BLaER1 (cell line): Measurements from ENCODE around the gene GPBAR1.

Experiments used
- H3K27ac ChIP-seq: shearing (Covaris generic); formaldehyde crosslinking; 2 replicates; pipeline ENCODE4 v1.8.1; 2022
- H3K27me3 ChIP-seq: shearing (Covaris generic); formaldehyde crosslinking; 2 replicates; pipeline ENCODE4 v1.8.1; 2022
- H3K36me3 ChIP-seq: shearing (Covaris generic); formaldehyde crosslinking; 2 replicates; pipeline ENCODE4 v1.8.1; 2022
- H3K4me1 ChIP-seq: shearing (Covaris generic); formaldehyde crosslinking; 2 replicates; pipeline ENCODE4 v1.8.1; 2022
- H3K4me2 ChIP-seq: shearing (Covaris generic); formaldehyde crosslinking; 2 replicates; pipeline ENCODE4 v1.8.1; 2022
- H3K4me3 ChIP-seq: shearing (Covaris generic); formaldehyde crosslinking; 2 replicates; pipeline ENCODE4 v1.8.1; 2022
- H3K9ac ChIP-seq: shearing (Covaris generic); formaldehyde crosslinking; 2 replicates; pipeline ENCODE4 v1.8.1; 2022
- H3K9me3 ChIP-seq: shearing (Covaris generic); formaldehyde crosslinking; 2 replicates; pipeline ENCODE4 v1.8.1; 2022
- H4K20me1 ChIP-seq: shearing (Covaris generic); formaldehyde crosslinking; 2 replicates; pipeline ENCODE4 v1.8.1; 2022
- Cebpa-rat ChIP-seq: shearing (Covaris generic); IDR thresholded peaks from 2 replicates; pipeline ENCODE4 v1.8.1; 2022

Gene GPBAR1

GRCh38 chr2:218236829-218237228 is 24.0 kb upstream of the GPBAR1 start:
- Histone ChIP-seq H3K9me3 (no peaks in the 10 kb centered on the region), H3K4me2 (no peak overlapping the region), H4K20me1 (peaks cover 31% of the 10 kb centered on the region; the same call in 1 of the 2 replicates), H3K4me1 (no peaks in the 10 kb centered on the region), H3K27me3 (no peaks in the 10 kb centered on the region), H3K36me3 (peaks cover 100% of the 10 kb centered on the region), H3K9ac (no peak overlapping the region), H3K27ac (no peak overlapping the region), H3K4me3 (no peak overlapping the region)
- TF ChIP-seq Cebpa-rat = no peak

DNA sequence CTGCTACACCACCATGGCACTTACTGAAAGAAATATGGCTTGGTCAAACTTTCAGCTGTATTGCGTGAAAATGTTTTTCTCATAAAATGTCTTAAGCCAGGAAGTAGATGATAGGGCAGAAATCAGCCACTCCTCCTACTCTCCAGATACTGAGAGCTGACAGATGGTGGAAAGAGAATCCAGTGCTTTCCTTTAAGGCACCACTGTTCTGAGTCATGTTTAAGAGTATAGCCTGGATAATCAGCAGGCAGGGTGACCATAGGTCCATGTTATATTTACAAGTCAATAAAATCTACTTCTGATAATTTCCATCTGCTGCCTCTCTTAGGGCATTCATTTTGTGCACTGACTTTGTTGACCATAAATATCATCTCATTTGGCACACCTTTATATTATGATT is 21.9 kb upstream of the GPBAR1 start:
- Histone ChIP-seq H3K27ac (no peak overlapping the region), H3K4me1 (no peaks in the 10 kb centered on the region), H3K4me2 (no peak overlapping the region), H3K9ac (no peak overlapping the region), H3K9me3 (no peaks in the 10 kb centered on the region), H3K27me3 (no peaks in the 10 kb centered on the region), H3K36me3 (peaks cover 100% of the 10 kb centered on the region), H4K20me1 (peaks cover 27% of the 10 kb centered on the region), H3K4me3 (no peak overlapping the region)
- no peak for TF ChIP-seq Cebpa-rat

DNA sequence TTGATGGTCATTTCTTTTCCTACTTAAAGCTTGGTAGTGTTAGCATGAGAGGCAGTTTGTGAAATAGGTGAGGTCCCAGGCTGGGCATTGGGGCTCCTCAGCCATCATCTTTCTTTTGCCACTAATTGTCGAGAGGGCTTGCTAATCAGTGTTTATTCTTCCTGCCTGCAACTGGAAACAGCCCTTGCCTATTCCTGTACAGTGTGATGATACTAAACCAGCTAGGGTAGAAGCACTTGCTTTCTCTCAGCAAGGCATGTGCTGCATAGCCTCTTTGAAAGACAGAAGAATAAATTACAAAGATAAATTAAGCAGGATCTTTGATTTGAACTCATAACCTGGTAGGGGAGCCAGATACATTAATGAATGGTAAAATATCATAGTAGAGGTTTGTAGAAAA is 16.6 kb upstream of the GPBAR1 start:
- no peaks in the 10 kb centered on the region for H3K27me3 ChIP-seq
- peaks cover 25% of the 10 kb centered on the region for H4K20me1 ChIP-seq
- no peak for TF ChIP-seq Cebpa-rat
- H3K4me3 ChIP-seq = no peak overlapping the region
- H3K4me1 ChIP-seq = no peaks in the 10 kb centered on the region
- no peak overlapping the region for H3K27ac ChIP-seq
- no peaks in the 10 kb centered on the region for H3K9me3 ChIP-seq
- H3K36me3 ChIP-seq = peaks cover 100% of the 10 kb centered on the region
- no peak overlapping the region for H3K4me2 ChIP-seq
- H3K9ac ChIP-seq = no peak overlapping the region

DNA sequence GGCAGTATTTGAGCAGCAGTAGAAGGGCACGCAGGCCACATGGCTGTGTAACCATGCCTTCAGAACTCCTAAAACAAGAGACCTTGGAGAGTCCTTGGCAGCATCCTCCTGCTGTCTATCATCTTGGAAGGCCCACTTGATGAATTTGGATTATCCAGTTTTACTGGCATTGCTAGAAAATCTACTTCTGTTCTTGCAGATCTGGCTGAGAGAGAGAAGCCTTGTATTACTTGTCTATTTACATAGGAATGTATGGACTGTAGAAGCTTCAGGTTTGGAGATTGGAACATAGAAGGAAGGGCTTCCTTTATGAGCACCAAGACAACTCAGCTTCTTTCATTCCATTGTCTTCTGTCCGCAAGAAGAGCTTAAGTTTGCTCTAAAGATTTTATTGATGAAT is 16.1 kb upstream of the GPBAR1 start:
- TF ChIP-seq Cebpa-rat = no peak
- H3K27me3 ChIP-seq = no peaks in the 10 kb centered on the region
- H3K4me1 ChIP-seq = no peaks in the 10 kb centered on the region
- H3K9me3 ChIP-seq = no peaks in the 10 kb centered on the region
- peaks cover 25% of the 10 kb centered on the region for H4K20me1 ChIP-seq
- H3K36me3 ChIP-seq = peaks cover 100% of the 10 kb centered on the region
- H3K9ac ChIP-seq = no peak overlapping the region
- H3K4me3 ChIP-seq = no peak overlapping the region
- no peak overlapping the region for H3K27ac ChIP-seq
- no peak overlapping the region for H3K4me2 ChIP-seq

DNA sequence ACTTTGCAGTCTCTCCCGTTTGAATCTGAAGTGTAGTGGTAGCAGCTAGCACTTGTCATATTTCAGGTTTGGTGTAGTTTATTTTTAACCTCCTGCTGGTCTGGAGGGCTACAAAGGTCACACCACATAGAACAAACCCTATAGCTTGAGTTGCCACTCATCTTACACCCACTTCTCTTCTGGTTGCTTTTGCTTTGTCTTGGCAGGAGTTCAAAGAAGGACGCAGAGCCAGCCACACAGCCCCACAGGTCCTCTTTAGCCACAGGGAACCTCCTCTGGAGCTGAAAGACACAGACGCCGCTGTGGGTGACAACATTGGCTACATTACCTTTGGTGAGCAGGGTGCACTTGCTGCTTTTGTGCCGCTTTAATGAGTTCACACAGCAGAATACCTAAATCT is 15.6 kb upstream of the GPBAR1 start:
- Histone ChIP-seq H3K27me3 (no peaks in the 10 kb centered on the region), H3K27ac (no peak overlapping the region), H3K4me1 (no peaks in the 10 kb centered on the region), H3K9ac (no peak overlapping the region), H3K4me3 (no peak overlapping the region), H3K9me3 (no peaks in the 10 kb centered on the region), H3K4me2 (no peak overlapping the region), H4K20me1 (peaks cover 25% of the 10 kb centered on the region), H3K36me3 (peaks cover 100% of the 10 kb centered on the region)
- no peak for TF ChIP-seq Cebpa-rat

- Histone ChIP-seq H3K4me3 (no peak overlapping the region), H3K27ac (no peak overlapping the region), H4K20me1 (peaks cover 44% of the 10 kb centered on the region), H3K27me3 (no peaks in the 10 kb centered on the region), H3K36me3 (peaks cover 100% of the 10 kb centered on the region), H3K4me1 (no peaks in the 10 kb centered on the region), H3K9ac (no peak overlapping the region), H3K4me2 (no peak overlapping the region), H3K9me3 (no peaks in the 10 kb centered on the region)
- no peak for TF ChIP-seq Cebpa-rat
Measured at GRCh38 chr2:218249691-218250090, 11.1 kb upstream of the GPBAR1 start.

- Histone ChIP-seq H4K20me1 (peaks cover 61% of the 10 kb centered on the region), H3K9me3 (no peaks in the 10 kb centered on the region), H3K4me3 (no peak overlapping the region), H3K27ac (no peak overlapping the region), H3K4me1 (peaks cover 10% of the 10 kb centered on the region), H3K4me2 (no peak overlapping the region), H3K27me3 (no peaks in the 10 kb centered on the region), H3K9ac (no peak overlapping the region), H3K36me3 (peaks cover 94% of the 10 kb centered on the region)
- TF ChIP-seq Cebpa-rat = no peak
Measured at GRCh38 chr2:218252509-218253231, 8.1 kb upstream of the GPBAR1 start.

GRCh38 chr2:218253232-218253625 is 7.6 kb upstream of the GPBAR1 start:
- Histone ChIP-seq H4K20me1 (peaks cover 61% of the 10 kb centered on the region), H3K9me3 (no peaks in the 10 kb centered on the region), H3K27ac (no peak overlapping the region), H3K36me3 (peaks cover 88% of the 10 kb centered on the region), H3K4me2 (no peak overlapping the region), H3K4me1 (peaks cover 16% of the 10 kb centered on the region), H3K4me3 (no peak overlapping the region), H3K27me3 (no peaks in the 10 kb centered on the region), H3K9ac (no peak overlapping the region)
- no peak for TF ChIP-seq Cebpa-rat

GRCh38 chr2:218255446-218255845 is 5.4 kb upstream of the GPBAR1 start:
- no peak overlapping the region for H3K4me3 ChIP-seq
- no peaks in the 10 kb centered on the region for H3K9me3 ChIP-seq
- TF ChIP-seq Cebpa-rat = no peak
- H3K27ac ChIP-seq = no peak overlapping the region
- H3K36me3 ChIP-seq = peaks cover 66% of the 10 kb centered on the region
- no peak overlapping the region for H3K4me2 ChIP-seq
- no peak overlapping the region for H3K9ac ChIP-seq
- H4K20me1 ChIP-seq = peaks cover 61% of the 10 kb centered on the region
- H3K27me3 ChIP-seq = no peaks in the 10 kb centered on the region
- peaks cover 29% of the 10 kb centered on the region for H3K4me1 ChIP-seq

DNA sequence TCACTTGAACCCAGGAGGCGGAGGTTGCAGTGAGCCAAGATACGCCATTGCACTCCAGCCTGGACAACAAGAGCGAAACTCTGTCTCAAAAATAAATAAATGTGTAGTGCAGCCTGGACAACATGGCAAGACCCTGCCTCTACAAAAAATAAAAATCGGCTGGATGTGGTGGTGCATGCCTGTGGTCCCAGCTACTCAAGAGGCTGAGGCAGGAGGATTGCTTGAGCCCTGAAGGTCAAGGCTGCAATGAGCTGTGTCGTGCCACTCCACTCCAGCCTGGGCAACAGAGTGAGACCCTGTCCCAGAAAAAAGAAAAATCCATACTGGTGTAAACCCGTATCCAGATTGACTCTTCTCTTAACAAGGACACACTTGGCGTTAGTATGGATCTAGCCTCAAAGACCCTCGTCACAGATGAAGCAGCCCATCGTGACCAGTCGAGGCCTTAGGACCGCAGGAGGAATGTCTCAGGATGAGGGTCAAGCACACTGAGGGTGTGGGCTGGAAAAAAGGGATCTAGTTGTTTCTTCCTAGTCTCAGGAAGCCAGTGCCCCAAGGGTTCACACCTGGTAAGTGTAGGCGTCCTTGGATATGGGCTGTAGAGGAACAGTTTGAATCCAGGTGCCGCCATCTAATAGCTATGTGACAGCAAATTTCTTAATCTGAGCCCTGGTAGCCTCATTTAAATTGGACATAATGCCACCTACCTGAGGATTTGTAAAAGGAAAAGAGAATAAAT is 4.0 kb upstream of the GPBAR1 start:
- Histone ChIP-seq H3K9me3 (no peaks in the 10 kb centered on the region), H4K20me1 (peaks cover 49% of the 10 kb centered on the region), H3K4me2 (peak overlapping the region; percentile 67; the same call in 1 of the 2 replicates), H3K27ac (peak overlapping the region; percentile 45; the same call in 1 of the 2 replicates), H3K4me1 (peaks cover 40% of the 10 kb centered on the region), H3K9ac (no peak overlapping the region), H3K4me3 (no peak overlapping the region), H3K36me3 (peaks cover 53% of the 10 kb centered on the region), H3K27me3 (no peaks in the 10 kb centered on the region)
- no peak for TF ChIP-seq Cebpa-rat
